HEK293 (cell line): ENCODE measurements around the gene PLEKHA3.

ENCODE experiments used
- CTCF ChIP-seq: fragments of 450-650 bp; formaldehyde crosslinking; IDR thresholded peaks from 2 replicates; pipeline ENCODE4 v1.5.1; 2016; ENCODE audit warnings: missing biosample characterization, missing genetic modification characterization
- HOXA7 ChIP-seq: sonication (generic); formaldehyde crosslinking; IDR thresholded peaks from 2 replicates; pipeline ENCODE4 v1.8.1; 2022; ENCODE audit warnings: missing genetic modification reagents, borderline replicate concordance
- MYNN ChIP-seq: fragments of 450-650 bp; formaldehyde crosslinking; IDR thresholded peaks from 2 replicates; pipeline ENCODE4 v1.5.1; 2016; ENCODE audit warnings: missing biosample characterization, missing genetic modification characterization, borderline replicate concordance
- MZF1 ChIP-seq: fragments of 450-650 bp; formaldehyde crosslinking; IDR thresholded peaks from 2 replicates; pipeline ENCODE4 v1.5.1; 2017; ENCODE audit warnings: missing biosample characterization, missing genetic modification characterization, borderline replicate concordance
- OSR2 ChIP-seq: fragments of 450-650 bp; formaldehyde crosslinking; IDR thresholded peaks from 2 replicates; pipeline ENCODE4 v1.5.1; 2016; ENCODE audit warnings: missing biosample characterization, missing genetic modification characterization
- PRDM2 ChIP-seq: fragments of 450-650 bp; formaldehyde crosslinking; IDR thresholded peaks from 2 replicates; pipeline ENCODE4 v1.5.1; 2016; ENCODE audit warnings: missing biosample characterization, missing genetic modification characterization, borderline replicate concordance
- SP3 ChIP-seq: fragments of 450-650 bp; formaldehyde crosslinking; IDR thresholded peaks from 2 replicates; pipeline ENCODE4 v1.5.1; 2016; ENCODE audit warnings: missing biosample characterization, missing genetic modification characterization
- YY2 ChIP-seq: fragments of 450-650 bp; formaldehyde crosslinking; IDR thresholded peaks from 2 replicates; pipeline ENCODE4 v1.5.1; 2016; ENCODE audit warnings: missing biosample characterization, missing genetic modification characterization
- ZBTB20 ChIP-seq: fragments of 450-650 bp; formaldehyde crosslinking; IDR thresholded peaks from 2 replicates; pipeline ENCODE4 v1.5.1; 2016; ENCODE audit warnings: missing biosample characterization, missing genetic modification characterization
- ZFP41 ChIP-seq: fragments of 450-650 bp; formaldehyde crosslinking; IDR thresholded peaks from 2 replicates; pipeline ENCODE4 v1.5.1; 2016; ENCODE audit warnings: missing biosample characterization, missing genetic modification characterization, borderline replicate concordance
- ZNF112 ChIP-seq: fragments of 450-650 bp; formaldehyde crosslinking; IDR thresholded peaks from 2 replicates; pipeline ENCODE4 v1.5.0; 2017; ENCODE audit warnings: missing biosample characterization, missing genetic modification characterization
- ZNF114 ChIP-seq: fragments of 450-650 bp; formaldehyde crosslinking; IDR thresholded peaks from 2 replicates; pipeline ENCODE4 v1.5.0; 2017; ENCODE audit warnings: missing biosample characterization, missing genetic modification characterization
- ZNF132 ChIP-seq: fragments of 450-650 bp; formaldehyde crosslinking; IDR thresholded peaks from 2 replicates; pipeline ENCODE4 v1.5.1; 2017; ENCODE audit warnings: missing biosample characterization, missing genetic modification characterization, borderline replicate concordance
- ZNF26 ChIP-seq: fragments of 450-650 bp; formaldehyde crosslinking; IDR thresholded peaks from 2 replicates; pipeline ENCODE4 v1.5.1; 2016; ENCODE audit warnings: missing biosample characterization, missing genetic modification characterization
- ZNF266 ChIP-seq: fragments of 450-650 bp; formaldehyde crosslinking; IDR thresholded peaks from 2 replicates; pipeline ENCODE4 v1.5.1; 2016; ENCODE audit warnings: missing biosample characterization, missing genetic modification characterization, low read depth
- ZNF280D ChIP-seq: fragments of 450-650 bp; formaldehyde crosslinking; IDR thresholded peaks from 2 replicates; pipeline ENCODE4 v1.5.1; 2016; ENCODE audit warnings: missing biosample characterization, missing genetic modification characterization
- ZNF292 ChIP-seq: fragments of 450-650 bp; formaldehyde crosslinking; IDR thresholded peaks from 2 replicates; pipeline ENCODE4 v1.5.1; 2016; ENCODE audit warnings: low read depth, missing biosample characterization, missing genetic modification characterization, borderline replicate concordance
- ZNF311 ChIP-seq: fragments of 450-650 bp; formaldehyde crosslinking; IDR thresholded peaks from 2 replicates; pipeline ENCODE4 v1.5.1; 2017; ENCODE audit warnings: missing biosample characterization, missing genetic modification characterization, borderline replicate concordance
- ZNF335 ChIP-seq: fragments of 450-650 bp; formaldehyde crosslinking; conservative IDR thresholded peaks from 2 replicates; pipeline ENCODE4 v1.5.1; 2016; ENCODE audit warnings: missing biosample characterization, missing genetic modification characterization
- ZNF354C ChIP-seq: fragments of 450-650 bp; formaldehyde crosslinking; IDR thresholded peaks from 2 replicates; pipeline ENCODE4 v1.5.1; 2016; ENCODE audit warnings: missing biosample characterization, missing genetic modification characterization, low read depth, borderline replicate concordance
- ZNF473 ChIP-seq: fragments of 450-650 bp; formaldehyde crosslinking; IDR thresholded peaks from 2 replicates; pipeline ENCODE4 v1.5.1; 2017; ENCODE audit warnings: missing biosample characterization, missing genetic modification characterization
- ZNF501 ChIP-seq: fragments of 450-650 bp; formaldehyde crosslinking; IDR thresholded peaks from 2 replicates; pipeline ENCODE4 v1.5.1; 2016; ENCODE audit warnings: missing biosample characterization, missing genetic modification characterization
- ZNF510 ChIP-seq: fragments of 450-650 bp; formaldehyde crosslinking; IDR thresholded peaks from 2 replicates; pipeline ENCODE4 v1.5.1; 2018; ENCODE audit warnings: mild to moderate bottlenecking, missing genetic modification characterization, missing biosample characterization; ENCODE audit not compliant: insufficient replicate concordance
- ZNF514 ChIP-seq: fragments of 450-650 bp; formaldehyde crosslinking; IDR thresholded peaks from 2 replicates; pipeline ENCODE4 v1.5.1; 2016; ENCODE audit warnings: missing biosample characterization, missing genetic modification characterization
- ZNF677 ChIP-seq: fragments of 450-650 bp; IDR thresholded peaks from 2 replicates; pipeline ENCODE4 v1.5.0; 2018; ENCODE audit warnings: missing biosample characterization, mild to moderate bottlenecking, missing genetic modification characterization, moderate library complexity
- ZNF776 ChIP-seq: fragments of 450-650 bp; formaldehyde crosslinking; IDR thresholded peaks from 2 replicates; pipeline ENCODE4 v1.5.0; 2017; ENCODE audit warnings: missing biosample characterization, missing genetic modification characterization, borderline replicate concordance
- ZNF837 ChIP-seq: fragments of 450-650 bp; formaldehyde crosslinking; IDR thresholded peaks from 2 replicates; pipeline ENCODE4 v1.5.1; 2016; ENCODE audit warnings: missing biosample characterization, missing genetic modification characterization
- ZSCAN30 ChIP-seq: fragments of 450-650 bp; IDR thresholded peaks from 2 replicates; pipeline ENCODE4 v1.5.1; 2018; ENCODE audit warnings: missing biosample characterization, mild to moderate bottlenecking, missing genetic modification characterization, moderate library complexity

PLEKHA3 gene

GRCh38 chr2:178484245-178485041 lies 4.2 kb downstream of the PLEKHA3 start (continued):
- no peak for TF ChIP-seq PRDM2
- TF ChIP-seq ZNF311 (tag by site-specific recombination) = no peak
- TF ChIP-seq ZNF26 (tag by site-specific recombination) = no peak
- TF ChIP-seq YY2 (tag by site-specific recombination) = no peak
- peak; percentile 71 for TF ChIP-seq ZNF677 (tag by site-specific recombination)
- TF ChIP-seq MYNN (tag by site-specific recombination) = peak; percentile 84
- no peak for TF ChIP-seq CTCF (tag by site-specific recombination)
- peak; percentile 40 for TF ChIP-seq ZNF510
- TF ChIP-seq HOXA7 (CRISPR knock-in tag) = no peak
- TF ChIP-seq ZNF114 = no peak
- no peak for TF ChIP-seq ZFP41 (tag by site-specific recombination)
- no peak for TF ChIP-seq ZNF292 (tag by site-specific recombination)
- TF ChIP-seq ZNF335 (tag by site-specific recombination) = 0 out of 2 replicates have a peak, but pooled peaks have one; percentile 14
- TF ChIP-seq ZNF132 (tag by site-specific recombination) = no peak
- TF ChIP-seq ZNF501 (tag by site-specific recombination) = no peak
- TF ChIP-seq ZNF280D (tag by site-specific recombination) = no peak
- TF ChIP-seq ZNF354C = no peak
- TF ChIP-seq ZNF776 = no peak
- no peak for TF ChIP-seq ZNF837 (tag by site-specific recombination)
- no peak for TF ChIP-seq SP3 (tag by site-specific recombination)
- peak; percentile 38; the same call in 1 of the 2 replicates for TF ChIP-seq ZSCAN30 (tag by site-specific recombination)
- no peak for TF ChIP-seq ZNF266 (tag by site-specific recombination)
- TF ChIP-seq ZNF112 (tag by site-specific recombination) = no peak; the same call in 1 of the 2 replicates
- peak; percentile 82 for TF ChIP-seq OSR2 (tag by site-specific recombination)
- no peak for TF ChIP-seq ZNF473 (tag by site-specific recombination)
- TF ChIP-seq ZBTB20 (tag by site-specific recombination) = no peak; the same call in none of the 2 replicates
- TF ChIP-seq MZF1 = peak; percentile 74; the same call in 1 of the 2 replicates
- no peak for TF ChIP-seq ZNF514 (tag by site-specific recombination)
